GM19452 (cell line): ENCODE results near the gene HORMAD2.

Experiments
- ATAC-seq: cut with Tn5 transposase; IDR thresholded peaks from one replicate; pipeline ENCODE4 v1.9.1; 2021; ENCODE audit not compliant: unreplicated experiment

Gene HORMAD2

GRCh38 chr22:30079952-30080533 is at the start of gene HORMAD2:
Gene HORMAD2 (plus strand): TSS chr22:30080464. CDS start chr22:30093953, 13,489 bp downstream.
- no peak for ATAC-seq

GRCh38 chr22:30031328-30031727 is 48.9 kb upstream of the HORMAD2 start:
- no peak for ATAC-seq

DNA sequence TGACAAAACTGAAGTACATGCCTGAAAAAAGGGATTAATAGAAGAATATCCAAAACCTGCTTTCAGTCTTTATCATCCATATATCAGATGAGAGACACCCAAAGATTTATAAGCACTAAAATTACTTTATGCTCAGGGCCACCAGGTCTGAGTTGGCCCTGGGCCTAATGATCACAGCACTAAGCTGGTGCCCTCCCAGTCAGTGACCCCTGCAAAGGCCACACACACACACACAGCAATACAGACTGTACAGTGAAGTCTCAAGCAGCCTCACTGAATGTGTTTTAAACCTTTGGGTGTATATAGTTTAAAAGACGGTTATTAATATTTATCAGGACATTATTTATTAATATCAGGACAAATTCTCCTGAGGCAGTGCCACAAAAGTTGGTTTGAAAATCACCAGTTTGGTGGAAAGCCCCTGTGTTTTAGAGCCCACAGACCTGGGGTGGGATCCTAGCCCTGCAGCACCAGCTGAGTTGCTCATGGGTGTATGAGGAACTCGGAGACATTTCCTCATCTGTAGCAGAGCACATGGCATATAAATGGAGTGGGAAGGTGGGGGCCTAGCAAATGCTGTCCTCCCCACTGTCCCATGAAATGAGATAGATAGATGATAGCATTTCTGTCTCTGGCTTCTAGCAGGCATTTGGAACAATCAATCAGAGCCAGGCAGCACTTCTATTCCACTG is 48.4 kb upstream of the HORMAD2 start:
- no peak for ATAC-seq

DNA sequence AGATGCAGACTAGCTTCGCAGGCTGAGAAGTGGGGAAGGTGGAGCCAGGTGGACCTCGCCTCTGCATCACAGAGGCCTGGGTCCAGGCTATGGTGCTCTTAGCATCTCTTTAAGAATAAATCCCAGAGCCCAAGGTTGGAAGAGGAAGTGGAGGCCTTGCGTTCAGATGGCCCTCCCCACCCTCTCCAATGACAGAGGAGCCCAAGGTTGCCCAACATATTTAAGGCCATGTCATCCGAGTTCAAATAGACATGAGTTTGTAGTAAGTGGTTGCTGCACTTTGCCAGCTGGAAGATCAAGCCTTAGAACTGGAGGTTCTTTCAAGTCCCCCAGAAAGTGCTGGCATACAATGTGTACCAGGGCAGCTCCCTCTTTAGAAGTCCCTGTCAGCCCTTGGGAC is 47.1 kb upstream of the HORMAD2 start:
- no peak for ATAC-seq

GRCh38 chr22:30033901-30034300 is 46.4 kb upstream of the HORMAD2 start:
- ATAC-seq: no peak

DNA sequence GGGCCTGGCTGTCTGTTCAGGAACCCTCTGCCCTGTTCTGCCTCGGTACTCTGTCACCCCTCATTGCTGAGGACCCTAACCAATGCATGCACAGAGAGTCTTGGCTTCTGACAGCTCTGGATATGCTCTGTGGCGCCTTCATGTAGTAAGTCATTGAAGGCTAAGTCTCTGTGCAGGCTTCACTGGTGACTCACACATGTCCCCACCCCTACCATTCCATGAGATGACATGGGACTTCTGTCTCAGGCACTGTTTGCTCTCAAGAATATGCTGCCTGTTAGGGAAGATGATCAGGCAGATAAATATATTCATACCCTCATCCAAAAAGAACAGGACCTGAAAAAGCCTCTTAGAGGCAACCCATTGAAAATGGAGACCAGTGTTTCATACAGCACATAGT is 43.6 kb upstream of the HORMAD2 start:
- no peak for ATAC-seq

DNA sequence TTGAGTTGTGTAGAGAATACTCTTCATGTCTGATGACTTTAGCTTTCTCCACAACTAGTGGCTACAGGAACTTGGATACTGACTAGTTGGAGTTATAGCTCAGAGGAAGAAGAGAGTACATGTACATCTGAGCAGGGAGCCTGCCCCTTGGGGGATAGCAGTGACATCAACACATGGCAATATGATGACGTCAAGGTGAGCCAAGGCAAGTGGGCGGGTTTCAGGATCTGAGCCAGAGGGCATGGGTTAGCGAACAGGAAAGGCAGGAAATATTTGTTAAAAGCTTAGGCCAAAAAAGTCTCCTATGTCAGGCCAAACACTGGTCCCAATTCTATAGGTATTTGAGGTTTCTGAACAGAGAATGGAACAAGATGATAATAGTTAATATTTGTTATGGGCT is 42.0 kb upstream of the HORMAD2 start:
- no peak for ATAC-seq

DNA sequence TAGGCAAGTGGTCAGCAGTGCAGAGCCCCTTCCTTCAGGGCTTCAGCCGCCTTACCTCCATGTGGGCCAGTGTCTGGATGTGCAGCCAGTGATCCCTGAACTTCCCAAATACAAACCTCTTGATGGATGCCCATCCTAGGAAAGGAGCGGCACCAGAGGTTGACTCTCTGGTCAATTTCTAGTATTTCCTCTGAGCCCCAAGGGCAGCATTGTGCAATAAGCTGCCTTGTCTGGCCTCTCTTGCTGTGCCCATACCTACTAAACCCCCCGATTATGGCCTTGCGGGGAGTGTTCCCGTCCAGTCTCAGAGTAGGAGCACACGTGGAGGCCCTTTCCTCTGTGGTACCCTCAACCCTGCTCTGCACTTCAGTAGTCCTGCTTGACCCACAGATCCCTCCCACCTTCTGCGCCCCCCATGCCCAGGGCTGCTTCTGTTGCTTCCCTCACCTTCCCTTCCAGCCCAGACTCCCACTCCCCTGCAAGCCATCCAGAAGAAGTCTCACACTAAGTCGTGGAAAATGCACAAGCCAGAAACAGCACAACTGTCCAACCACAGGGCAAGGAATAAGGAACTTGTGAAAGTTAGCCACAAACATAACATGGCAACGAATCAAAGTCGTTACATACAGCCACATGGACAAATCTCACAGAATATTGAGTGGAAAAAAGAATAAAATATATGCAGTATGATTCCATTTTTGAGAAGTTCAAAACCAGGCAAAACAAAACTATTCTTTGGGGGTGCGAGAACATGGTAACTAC is 39.6 kb upstream of the HORMAD2 start:
- ATAC-seq: no peak

DNA sequence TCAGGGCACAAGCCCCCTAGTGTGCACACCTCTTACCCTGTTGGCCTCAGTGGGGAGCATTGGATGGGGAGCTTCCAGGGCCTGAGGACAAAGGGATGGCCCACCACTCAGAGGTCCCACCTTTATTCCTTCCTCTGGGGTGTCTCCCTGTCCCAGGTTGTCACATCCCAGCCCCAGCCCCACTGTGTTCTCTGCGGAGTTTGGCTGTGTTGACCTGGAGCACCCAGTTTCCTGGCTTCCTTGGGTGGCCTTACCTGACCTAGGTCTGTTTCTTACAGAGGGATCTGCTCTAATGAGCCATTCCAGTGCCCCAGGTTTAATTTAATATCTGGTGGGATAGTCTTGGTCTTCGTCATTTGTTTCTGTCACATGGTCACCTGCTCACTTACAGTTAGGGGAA is 38.8 kb upstream of the HORMAD2 start:
- no peak for ATAC-seq

DNA sequence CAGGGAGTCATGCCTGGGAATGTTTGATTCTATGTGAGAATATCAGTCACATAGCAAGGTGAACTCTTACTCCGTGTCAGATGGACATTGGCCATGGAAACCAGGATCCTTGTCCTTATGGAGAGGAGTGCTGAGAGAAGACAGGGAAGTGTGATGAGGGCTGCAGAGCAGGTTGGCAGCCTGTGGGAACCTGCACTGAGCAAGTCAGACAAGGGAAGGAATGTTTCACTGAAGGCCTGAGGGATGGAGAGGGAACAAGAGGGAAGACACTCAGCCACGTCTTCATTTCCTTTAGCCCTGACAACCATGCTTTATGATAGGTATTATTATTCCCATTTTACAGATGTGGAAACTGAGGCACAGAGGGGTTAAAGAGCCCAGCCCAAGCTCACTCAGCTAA is 38.4 kb upstream of the HORMAD2 start:
- ATAC-seq: no peak

- no peak for ATAC-seq
Observed at GRCh38 chr22:30043161-30043560, 37.1 kb upstream of the HORMAD2 start.

DNA sequence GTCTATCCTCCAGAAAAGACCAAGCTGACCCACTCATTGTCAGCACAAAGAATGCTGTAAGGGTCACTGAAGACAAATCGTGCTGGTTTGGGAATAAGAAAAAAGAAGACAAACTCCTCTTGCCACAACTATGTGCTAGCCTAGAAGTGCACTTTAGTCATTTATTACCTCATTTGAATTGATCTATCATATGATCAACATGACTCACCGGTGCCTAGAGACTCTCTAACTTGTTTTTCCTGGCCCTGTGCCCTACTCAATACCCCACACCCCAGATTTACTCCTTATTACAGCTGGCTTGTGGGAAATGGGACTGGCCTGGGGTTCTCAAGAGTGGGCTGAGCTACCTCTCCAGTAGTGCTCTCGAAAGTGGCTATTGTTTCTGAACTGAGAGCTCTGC is 35.9 kb upstream of the HORMAD2 start:
- no peak for ATAC-seq

DNA sequence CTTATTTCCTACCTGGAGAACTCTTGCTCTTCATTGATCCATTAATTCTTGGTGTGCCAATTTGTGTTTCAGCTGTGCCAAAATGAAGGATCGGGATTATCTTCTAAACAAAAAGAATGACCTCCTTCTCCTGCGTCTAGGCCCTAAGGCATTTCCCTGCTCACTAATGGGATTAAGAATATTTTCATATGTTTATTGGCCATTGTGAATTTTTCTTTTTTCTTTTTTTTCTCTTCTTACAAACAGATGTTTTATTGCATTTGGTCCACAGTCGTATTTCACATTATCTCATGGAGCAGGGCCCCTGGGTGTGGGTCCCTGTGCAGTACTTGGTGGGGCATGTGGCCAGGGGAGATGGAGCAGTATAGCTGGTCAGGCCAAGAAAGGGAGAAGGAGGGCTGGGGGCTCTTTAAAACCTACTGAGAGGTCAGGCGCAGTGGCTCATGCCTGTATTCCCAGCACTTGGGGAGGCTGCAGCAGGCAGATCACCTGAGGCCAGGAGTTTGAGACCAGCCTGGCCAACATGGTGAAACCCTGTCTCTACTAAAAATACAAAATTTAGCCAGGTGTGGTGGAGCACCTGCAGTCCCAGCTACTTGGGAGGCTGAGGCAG is 35.3 kb upstream of the HORMAD2 start:
- ATAC-seq: no peak

- no peak for ATAC-seq
Observed at GRCh38 chr22:30045494-30045887, 34.8 kb upstream of the HORMAD2 start.

DNA sequence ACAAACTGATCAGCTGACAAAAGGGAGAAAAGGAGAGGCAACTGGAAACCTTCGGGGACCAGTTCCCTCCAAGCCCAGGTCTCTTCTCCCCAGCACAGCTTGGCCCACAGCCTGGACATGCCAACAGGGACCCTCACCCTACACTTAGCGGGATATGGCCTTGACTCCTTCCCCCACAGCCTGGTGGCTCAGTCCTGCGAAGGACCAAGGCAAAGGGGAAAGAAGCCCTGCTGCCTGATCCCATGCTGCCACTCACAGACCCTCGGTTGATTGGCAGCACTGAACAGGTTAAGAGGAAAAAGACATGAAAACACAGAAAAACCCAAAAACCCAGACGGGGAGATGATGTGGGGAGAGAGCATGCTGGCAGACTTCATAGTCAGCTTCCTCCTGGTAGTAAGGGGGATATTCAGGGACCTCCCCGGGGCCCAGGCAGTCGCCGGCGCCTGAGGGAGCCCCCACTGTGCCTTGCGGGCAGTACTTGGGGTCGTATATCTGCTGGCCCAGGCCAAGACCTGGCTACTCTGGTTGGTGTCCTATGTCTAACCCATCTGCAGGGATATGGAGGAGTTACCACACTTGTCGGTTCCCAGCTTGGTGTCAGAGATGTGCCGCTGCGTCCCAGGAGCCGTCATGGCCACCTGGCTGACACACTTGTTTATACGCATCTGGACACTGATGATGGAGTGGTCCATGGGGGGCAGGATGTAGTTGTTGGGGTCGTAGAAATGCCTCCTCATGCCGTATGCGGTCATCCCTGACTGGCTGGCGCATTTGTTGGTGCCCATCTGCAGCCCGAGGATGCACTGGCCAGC is 34.2 kb upstream of the HORMAD2 start:
- ATAC-seq: no peak

GRCh38 chr22:30046716-30047363 is 33.4 kb upstream of the HORMAD2 start:
- no peak for ATAC-seq

DNA sequence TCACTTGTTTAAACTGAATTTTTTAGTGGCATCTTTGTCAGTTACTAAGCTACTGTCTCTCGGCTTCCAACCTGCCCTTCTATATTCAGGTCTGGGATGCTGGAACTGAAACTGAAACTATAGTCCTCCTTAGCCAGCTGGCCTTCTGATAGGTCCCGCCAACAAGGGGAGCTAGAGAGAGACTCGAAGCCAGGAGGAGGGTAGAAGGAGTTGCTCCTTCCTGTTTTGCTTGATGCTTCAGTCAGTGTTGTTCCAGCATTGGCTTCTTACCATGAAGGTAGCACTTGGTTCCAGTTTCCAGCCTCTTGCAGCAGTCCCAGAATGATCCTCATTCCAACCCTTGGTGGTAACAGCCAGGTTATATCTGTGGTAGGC is 32.9 kb upstream of the HORMAD2 start:
- ATAC-seq: no peak

- no peak for ATAC-seq
Observed at GRCh38 chr22:30048681-30049080, 31.6 kb upstream of the HORMAD2 start.

- ATAC-seq: no peak
Observed at GRCh38 chr22:30054067-30054763, 26.0 kb upstream of the HORMAD2 start.

DNA sequence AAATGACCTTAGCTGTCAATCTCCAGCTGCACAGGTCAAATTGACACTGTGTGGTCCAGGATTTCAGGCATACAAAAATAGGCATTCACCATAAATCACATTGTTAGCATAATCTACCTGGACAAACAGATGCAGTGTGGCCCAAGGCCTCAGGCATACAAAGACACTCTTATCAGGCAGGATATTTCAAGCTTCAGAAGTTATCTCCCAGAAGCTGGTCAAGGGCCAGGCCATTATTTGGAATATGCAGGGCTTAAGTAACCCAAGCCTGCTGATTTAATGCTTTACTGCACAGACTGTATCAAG is 25.5 kb upstream of the HORMAD2 start:
- ATAC-seq: no peak
